IMR-90 (cell line): ENCODE data around the gene KRT32.

ENCODE experiments used
- FOS ChIP-seq: fragments of 150-350 bp; IDR thresholded peaks from 2 replicates; pipeline ENCODE4 v1.6.1; 2016; ENCODE audit warnings: low read depth, low read length
- MXI1 ChIP-seq: IDR thresholded peaks from 2 replicates; pipeline ENCODE4 v1.6.1; 2012; ENCODE audit warnings: low read depth, mild to moderate bottlenecking, low read length, moderate library complexity, borderline replicate concordance
- NFE2L2 ChIP-seq: fragments of 150-350 bp; IDR thresholded peaks from 2 replicates; pipeline ENCODE4 v1.6.1; 2016; ENCODE audit warnings: low read depth, mild to moderate bottlenecking, low read length
- POLR2A ChIP-seq: IDR thresholded peaks from 2 replicates; pipeline ENCODE4 v1.6.1; 2012; ENCODE audit warnings: mild to moderate bottlenecking, low read depth, low read length
- RAD21 ChIP-seq: IDR thresholded peaks from 2 replicates; pipeline ENCODE4 v1.6.1; 2012; ENCODE audit warnings: low read length, improper control_type of control experiment
- RCOR1 ChIP-seq: IDR thresholded peaks from 2 replicates; pipeline ENCODE4 v1.6.1; 2012; ENCODE audit warnings: mild to moderate bottlenecking, low read length, improper control_type of control experiment; ENCODE audit not compliant: insufficient replicate concordance
- TF ChIP-seq, protein P1 (sequence below): conservative IDR thresholded peaks from 2 replicates; pipeline ENCODE4 v1.5.1; 2012; ENCODE audit warnings: mild to moderate bottlenecking, low read depth, low read length, improper control_type of control experiment
- TF ChIP-seq, protein P2 (sequence below): fragments of 150-350 bp; IDR thresholded peaks from 2 replicates; pipeline ENCODE4 v1.6.1; 2017; ENCODE audit warnings: mild to moderate bottlenecking, antibody characterized with exemption, low read length, low read depth

DNA sequence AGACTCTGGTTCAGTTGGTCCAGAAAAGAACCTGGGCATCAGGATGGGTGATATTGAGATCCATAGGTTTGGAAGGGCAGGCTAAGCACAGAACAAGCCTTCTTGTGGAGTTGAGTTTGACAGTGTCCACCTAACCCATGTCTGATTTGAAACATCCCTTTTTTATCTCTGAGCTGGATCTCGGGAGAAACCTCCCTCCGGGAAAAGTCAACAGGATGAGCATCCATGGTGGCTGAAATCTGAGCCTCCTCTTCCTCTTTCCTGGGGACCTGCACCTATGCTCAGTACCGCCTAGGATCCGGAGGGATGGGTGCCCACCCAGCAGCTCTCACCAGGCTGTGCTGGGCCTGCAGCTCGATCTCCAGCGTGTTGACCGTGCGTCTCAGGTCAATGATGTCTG, 3.4 kb downstream of the KRT32 start:
- TF ChIP-seq POLR2A = no peak
- TF ChIP-seq, protein P1, sequence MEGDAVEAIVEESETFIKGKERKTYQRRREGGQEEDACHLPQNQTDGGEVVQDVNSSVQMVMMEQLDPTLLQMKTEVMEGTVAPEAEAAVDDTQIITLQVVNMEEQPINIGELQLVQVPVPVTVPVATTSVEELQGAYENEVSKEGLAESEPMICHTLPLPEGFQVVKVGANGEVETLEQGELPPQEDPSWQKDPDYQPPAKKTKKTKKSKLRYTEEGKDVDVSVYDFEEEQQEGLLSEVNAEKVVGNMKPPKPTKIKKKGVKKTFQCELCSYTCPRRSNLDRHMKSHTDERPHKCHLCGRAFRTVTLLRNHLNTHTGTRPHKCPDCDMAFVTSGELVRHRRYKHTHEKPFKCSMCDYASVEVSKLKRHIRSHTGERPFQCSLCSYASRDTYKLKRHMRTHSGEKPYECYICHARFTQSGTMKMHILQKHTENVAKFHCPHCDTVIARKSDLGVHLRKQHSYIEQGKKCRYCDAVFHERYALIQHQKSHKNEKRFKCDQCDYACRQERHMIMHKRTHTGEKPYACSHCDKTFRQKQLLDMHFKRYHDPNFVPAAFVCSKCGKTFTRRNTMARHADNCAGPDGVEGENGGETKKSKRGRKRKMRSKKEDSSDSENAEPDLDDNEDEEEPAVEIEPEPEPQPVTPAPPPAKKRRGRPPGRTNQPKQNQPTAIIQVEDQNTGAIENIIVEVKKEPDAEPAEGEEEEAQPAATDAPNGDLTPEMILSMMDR = no peak
- no peak for TF ChIP-seq FOS
- TF ChIP-seq RAD21 = no peak
- TF ChIP-seq NFE2L2 = no peak
- TF ChIP-seq, protein P2, sequence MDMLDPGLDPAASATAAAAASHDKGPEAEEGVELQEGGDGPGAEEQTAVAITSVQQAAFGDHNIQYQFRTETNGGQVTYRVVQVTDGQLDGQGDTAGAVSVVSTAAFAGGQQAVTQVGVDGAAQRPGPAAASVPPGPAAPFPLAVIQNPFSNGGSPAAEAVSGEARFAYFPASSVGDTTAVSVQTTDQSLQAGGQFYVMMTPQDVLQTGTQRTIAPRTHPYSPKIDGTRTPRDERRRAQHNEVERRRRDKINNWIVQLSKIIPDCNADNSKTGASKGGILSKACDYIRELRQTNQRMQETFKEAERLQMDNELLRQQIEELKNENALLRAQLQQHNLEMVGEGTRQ = no peak
- no peak for TF ChIP-seq RCOR1
- no peak for TF ChIP-seq MXI1
